IMR-90 (cell line): ENCODE measurements around the gene SLC2A13. TPM values are rescaled to one million over a fixed set of nuclear protein-coding genes. Genes with fewer than 3 reads are reported as not detected.

Experiments used
- ATAC-seq: fragments of 200-7000 bp; cut with Tn5 transposase; 2 replicates; pipeline ENCODE4 v1.9.1; 2020; ENCODE audit warnings: low read depth, mild to moderate bottlenecking, moderate library complexity
- BruUV-seq: library from RNA; stranded (reverse); fragments of 400-500 nt; replicated peaks from 2 replicates; lab custom pipeline; 2021; lab: Mats Ljungman, UMichigan
- CTCF ChIA-PET: fragments of 300-600 bp; formaldehyde crosslinking; extraction: SDS; loops from one replicate; lab custom pipeline; 2021; ENCODE audit warnings: antibody characterized with exemption; lab: Yijun Ruan, JAX
- POLR2A ChIA-PET: fragments of 300-600 bp; sonication (Branson Sonifier 250); formaldehyde crosslinking; loops from one replicate; lab custom pipeline; 2022; ENCODE audit warnings: antibody characterized with exemption; ENCODE audit not compliant: unreplicated experiment; lab: Charles Lee
- DNase-seq: peaks from one replicate; pipeline ENCODE4 v3.0.0; 2013
- H2AFZ ChIP-seq: replicated peaks from 2 replicates; pipeline ENCODE3; 2013; ENCODE audit warnings: low read length, mild to moderate bottlenecking; ENCODE audit not compliant: poor library complexity
- H2AK5ac ChIP-seq: 2 replicates; pipeline ENCODE4 v1.6.1; 2013; ENCODE audit warnings: low read depth, low read length, inconsistent platforms
- H2AK9ac ChIP-seq: replicated peaks from 2 replicates; pipeline ENCODE3; 2013; ENCODE audit warnings: mild to moderate bottlenecking, low read depth, low read length, moderate library complexity; ENCODE audit not compliant: poor library complexity
- H2BK120ac ChIP-seq: 2 replicates; pipeline ENCODE4 v1.6.1; 2013; ENCODE audit warnings: low read depth, low read length, inconsistent platforms
- H2BK15ac ChIP-seq: 3 replicates; pipeline ENCODE4 v1.6.1; 2013; ENCODE audit warnings: low read depth, low read length, inconsistent platforms
- H2BK20ac ChIP-seq: 2 replicates; pipeline ENCODE4 v1.6.1; 2013; ENCODE audit warnings: low read depth, mild to moderate bottlenecking, inconsistent platforms, low read length, moderate library complexity
- H2BK5ac ChIP-seq: 2 replicates; pipeline ENCODE4 v1.6.1; 2013; ENCODE audit warnings: mild to moderate bottlenecking, low read depth, low read length, inconsistent platforms; ENCODE audit not compliant: poor library complexity, severe bottlenecking
- H3K14ac ChIP-seq: replicated peaks from 2 replicates; pipeline ENCODE4 v1.6.1; 2013; ENCODE audit warnings: low read depth, low read length, inconsistent platforms
- H3K18ac ChIP-seq: 2 replicates; pipeline ENCODE4 v1.6.1; 2013; ENCODE audit warnings: low read depth, low read length, control low read depth
- H3K23ac ChIP-seq: 2 replicates; pipeline ENCODE4 v1.6.1; 2013; ENCODE audit warnings: low read depth, low read length, inconsistent platforms
- H3K27ac ChIP-seq: 2 replicates; pipeline ENCODE4 v1.5.1; 2013; ENCODE audit warnings: mild to moderate bottlenecking, control low read depth, low read length; ENCODE audit not compliant: insufficient read depth
- H3K27me3 ChIP-seq: 2 replicates; pipeline ENCODE4 v1.6.1; 2013; ENCODE audit warnings: low read length; ENCODE audit not compliant: control insufficient read depth, insufficient read depth
- H3K36me3 ChIP-seq: 2 replicates; pipeline ENCODE4 v1.6.1; 2013; ENCODE audit warnings: low read length, mixed read lengths; ENCODE audit not compliant: control insufficient read depth, insufficient read depth
- H3K4ac ChIP-seq: 2 replicates; pipeline ENCODE4 v1.6.1; 2013; ENCODE audit warnings: low read depth, low read length, inconsistent platforms
- H3K4me1 ChIP-seq: 2 replicates; pipeline ENCODE4 v1.6.1; 2013; ENCODE audit warnings: low read length, mixed read lengths; ENCODE audit not compliant: control insufficient read depth, insufficient read depth
- H3K4me2 ChIP-seq: 2 replicates; pipeline ENCODE4 v1.6.1; 2013; ENCODE audit warnings: low read depth, mild to moderate bottlenecking, control low read depth, low read length, moderate library complexity
- H3K4me3 ChIP-seq: 2 replicates; pipeline ENCODE4 v1.5.1; 2013; ENCODE audit warnings: low read depth, mild to moderate bottlenecking, control low read depth, low read length, moderate library complexity; ENCODE audit not compliant: insufficient read depth
- H3K56ac ChIP-seq: 2 replicates; pipeline ENCODE4 v1.6.1; 2013; ENCODE audit warnings: low read length, inconsistent platforms; ENCODE audit not compliant: insufficient read depth; ENCODE audit errors: extremely low read depth
- H3K79me1 ChIP-seq, 2 experiments: 2 replicates each; pipeline ENCODE4 v1.6.1; 2013; ENCODE audit warnings: low read length in 2 of 2, inconsistent platforms in 1 of 2, low read depth in 1 of 2
- H3K9ac ChIP-seq: 2 replicates; pipeline ENCODE4 v1.6.1; 2013; ENCODE audit warnings: low read depth, low read length, control low read depth
- H3K9me1 ChIP-seq: 2 replicates; pipeline ENCODE4 v1.6.1; 2013; ENCODE audit warnings: low read length, inconsistent platforms; ENCODE audit not compliant: insufficient read depth
- H3K9me3 ChIP-seq: 2 replicates; pipeline ENCODE4 v1.6.1; 2013; ENCODE audit warnings: low read length; ENCODE audit not compliant: control insufficient read depth, insufficient read depth
- H4K20me1 ChIP-seq: 2 replicates; pipeline ENCODE4 v1.6.1; 2013; ENCODE audit warnings: low read length, inconsistent platforms; ENCODE audit not compliant: insufficient read depth
- H4K5ac ChIP-seq: 2 replicates; pipeline ENCODE4 v1.6.1; 2013; ENCODE audit warnings: mild to moderate bottlenecking, low read depth, low read length, control low read depth
- H4K8ac ChIP-seq, 2 experiments: 2 replicates each; pipeline ENCODE4 v1.6.1; 2013; ENCODE audit warnings: low read depth in 2 of 2, low read length in 2 of 2, control low read depth in 1 of 2, inconsistent platforms in 1 of 2
- H4K91ac ChIP-seq: 2 replicates; pipeline ENCODE4 v1.6.1; 2013; ENCODE audit warnings: low read depth, low read length, inconsistent platforms; ENCODE audit not compliant: insufficient read depth
- BHLHE40 ChIP-seq: fragments of 150-350 bp; IDR thresholded peaks from 2 replicates; pipeline ENCODE4 v1.6.1; 2016; ENCODE audit warnings: mild to moderate bottlenecking, low read depth, low read length
- MAZ ChIP-seq: IDR thresholded peaks from 2 replicates; pipeline ENCODE4 v1.6.1; 2012; ENCODE audit warnings: low read depth, mild to moderate bottlenecking, low read length, improper control_type of control experiment, moderate library complexity, borderline replicate concordance
- MXI1 ChIP-seq: IDR thresholded peaks from 2 replicates; pipeline ENCODE4 v1.6.1; 2012; ENCODE audit warnings: low read depth, mild to moderate bottlenecking, low read length, moderate library complexity, borderline replicate concordance
- NFE2L2 ChIP-seq: fragments of 150-350 bp; IDR thresholded peaks from 2 replicates; pipeline ENCODE4 v1.6.1; 2016; ENCODE audit warnings: low read depth, mild to moderate bottlenecking, low read length
- RAD21 ChIP-seq: IDR thresholded peaks from 2 replicates; pipeline ENCODE4 v1.6.1; 2012; ENCODE audit warnings: low read length, improper control_type of control experiment
- RCOR1 ChIP-seq: IDR thresholded peaks from 2 replicates; pipeline ENCODE4 v1.6.1; 2012; ENCODE audit warnings: mild to moderate bottlenecking, low read length, improper control_type of control experiment; ENCODE audit not compliant: insufficient replicate concordance
- WGBS, 2 experiments: methylation state at CpG; one replicate each; pipeline versions ENCODE4 v1.1.5 to v1.1.7; 2013; ENCODE audit warnings: missing lambda C conversion rate in 2 of 2; ENCODE audit not compliant: insufficient read length in 1 of 2; ENCODE audit errors: extremely low coverage in 2 of 2; 5-methylcytosine and 5-hydroxymethylcytosine counted together
- dilution Hi-C: fragments of 300-500 bp; cut with HindIII; formaldehyde crosslinking; loops from one replicate; pipeline ENCODE4 v1.14.3; 2018; ENCODE audit warnings: low sequenced_read_pairs; ENCODE audit not compliant: unreplicated experiment
- in situ Hi-C: fragments of 300-500 bp; cut with MboI; formaldehyde crosslinking; loops from 3 replicates; pipeline ENCODE4 v1.14.3; 2019; ENCODE audit warnings: low sequenced_read_pairs, inconsistent platforms, mixed read lengths
- intact Hi-C: fragments of 100-400 bp; cut with micrococcal nuclease; formaldehyde crosslinking; loops from 2 replicates; pipeline ENCODE4 v1.10.0; 2022
- polyA plus RNA-seq, 3 experiments: library from polyadenylated mRNA; depleted of rRNA; stranded (reverse); fragments of >200 nt; gene quantifications; 2 replicates each; pipeline ENCODE4 v1.2.3, GENCODE V29; 2012; ENCODE audit warnings: low replicate concordance in 1 of 3
- total RNA-seq: library from RNA; depleted of rRNA; stranded (reverse); fragments of >200 nt; gene quantifications from 2 replicates; pipeline ENCODE4 v1.2.3, GENCODE V29; 2012
- TF ChIP-seq, protein P1 (sequence below): conservative IDR thresholded peaks from 2 replicates; pipeline ENCODE4 v1.5.1; 2012; ENCODE audit warnings: mild to moderate bottlenecking, low read depth, low read length, improper control_type of control experiment
- TF ChIP-seq, protein P2 (sequence below): fragments of 150-350 bp; IDR thresholded peaks from 2 replicates; pipeline ENCODE4 v1.6.1; 2016; ENCODE audit warnings: low read depth, mild to moderate bottlenecking, low read length, moderate library complexity, borderline replicate concordance

The SLC2A13 gene
- total and polyA plus RNA-seq, 2 of the 4 experiments (the other 2 are of a cell fraction), result 1.5 to 3.9 TPM

DNA sequence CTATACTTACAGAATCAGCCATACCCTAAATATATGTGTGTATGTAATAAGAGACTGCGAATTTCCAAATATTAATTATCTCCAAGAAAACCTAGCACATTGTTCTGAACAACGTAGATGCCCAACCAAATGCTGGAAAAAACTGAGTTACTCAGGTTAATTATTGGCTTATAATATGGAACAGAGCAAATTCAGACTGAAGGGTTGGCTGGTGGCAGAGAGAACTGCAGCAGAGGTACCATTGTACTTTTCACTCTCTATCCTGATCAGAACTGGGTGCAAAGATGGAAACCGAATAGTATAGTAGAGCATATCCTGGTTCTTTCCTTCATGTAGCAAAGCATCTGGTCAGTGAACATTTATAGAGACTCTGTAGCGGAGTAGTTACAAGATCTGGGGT lies 185.7 kb downstream of the SLC2A13 start:
- H2BK20ac ChIP-seq, result no peak overlapping the region
- TF ChIP-seq RCOR1 (no peak), NFE2L2 (no peak), MAZ (no peak), MXI1 (no peak), RAD21 (no peak), BHLHE40 (no peak)
- TF ChIP-seq, protein P1, sequence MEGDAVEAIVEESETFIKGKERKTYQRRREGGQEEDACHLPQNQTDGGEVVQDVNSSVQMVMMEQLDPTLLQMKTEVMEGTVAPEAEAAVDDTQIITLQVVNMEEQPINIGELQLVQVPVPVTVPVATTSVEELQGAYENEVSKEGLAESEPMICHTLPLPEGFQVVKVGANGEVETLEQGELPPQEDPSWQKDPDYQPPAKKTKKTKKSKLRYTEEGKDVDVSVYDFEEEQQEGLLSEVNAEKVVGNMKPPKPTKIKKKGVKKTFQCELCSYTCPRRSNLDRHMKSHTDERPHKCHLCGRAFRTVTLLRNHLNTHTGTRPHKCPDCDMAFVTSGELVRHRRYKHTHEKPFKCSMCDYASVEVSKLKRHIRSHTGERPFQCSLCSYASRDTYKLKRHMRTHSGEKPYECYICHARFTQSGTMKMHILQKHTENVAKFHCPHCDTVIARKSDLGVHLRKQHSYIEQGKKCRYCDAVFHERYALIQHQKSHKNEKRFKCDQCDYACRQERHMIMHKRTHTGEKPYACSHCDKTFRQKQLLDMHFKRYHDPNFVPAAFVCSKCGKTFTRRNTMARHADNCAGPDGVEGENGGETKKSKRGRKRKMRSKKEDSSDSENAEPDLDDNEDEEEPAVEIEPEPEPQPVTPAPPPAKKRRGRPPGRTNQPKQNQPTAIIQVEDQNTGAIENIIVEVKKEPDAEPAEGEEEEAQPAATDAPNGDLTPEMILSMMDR, result no peak
- TF ChIP-seq, protein P2, sequence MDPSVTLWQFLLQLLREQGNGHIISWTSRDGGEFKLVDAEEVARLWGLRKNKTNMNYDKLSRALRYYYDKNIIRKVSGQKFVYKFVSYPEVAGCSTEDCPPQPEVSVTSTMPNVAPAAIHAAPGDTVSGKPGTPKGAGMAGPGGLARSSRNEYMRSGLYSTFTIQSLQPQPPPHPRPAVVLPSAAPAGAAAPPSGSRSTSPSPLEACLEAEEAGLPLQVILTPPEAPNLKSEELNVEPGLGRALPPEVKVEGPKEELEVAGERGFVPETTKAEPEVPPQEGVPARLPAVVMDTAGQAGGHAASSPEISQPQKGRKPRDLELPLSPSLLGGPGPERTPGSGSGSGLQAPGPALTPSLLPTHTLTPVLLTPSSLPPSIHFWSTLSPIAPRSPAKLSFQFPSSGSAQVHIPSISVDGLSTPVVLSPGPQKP, result no peak
- H3K14ac ChIP-seq, result no peak overlapping the region
- H2AK5ac ChIP-seq, result no peak overlapping the region
- no peak overlapping the region for H3K4me3 ChIP-seq
- no peak overlapping the region for H3K23ac ChIP-seq
- H2BK120ac ChIP-seq, result no peak overlapping the region
- H2BK5ac ChIP-seq, result no peak overlapping the region
- H3K4me1 ChIP-seq, result no peaks in the 10 kb centered on the region
- WGBS, 2 experiments, result no CpG with 5 or more reads among the region's 4 CpGs
- ChIA-PET CTCF (no interaction called here), POLR2A (no interaction called here)
- no peak overlapping the region for H3K27ac ChIP-seq
- H2BK15ac ChIP-seq, result no peak overlapping the region
- H3K9ac ChIP-seq, result no peak overlapping the region
- no peaks in the 10 kb centered on the region for H4K20me1 ChIP-seq
- H3K79me1 ChIP-seq, result no peaks in the 10 kb centered on the region
- no peak overlapping the region for H4K91ac ChIP-seq
- H3K4me2 ChIP-seq, result no peak overlapping the region
- no peak overlapping the region for H2AK9ac ChIP-seq
- H4K5ac ChIP-seq, result no peak overlapping the region
- H3K56ac ChIP-seq, result no peak overlapping the region
- no TSS peak for BruUV-seq
- H3K18ac ChIP-seq, result no peak overlapping the region
- in situ Hi-C loops, result no loop called here
- no peaks in the 10 kb centered on the region for H3K9me1 ChIP-seq
- H4K8ac ChIP-seq, result no peak overlapping the region
- no peaks in the 10 kb centered on the region for H3K9me3 ChIP-seq
- no peaks in the 10 kb centered on the region for H3K36me3 ChIP-seq
- dilution Hi-C loops, result no loop called here
- no peak for DNase-seq
- no peak for ATAC-seq
- H2AFZ ChIP-seq, result no peak overlapping the region
- no peak overlapping the region for H3K4ac ChIP-seq
- intact Hi-C loops, result no loop called here
- H3K27me3 ChIP-seq, result no peaks in the 10 kb centered on the region
